H9 (cell line): ENCODE measurements around the gene COL19A1. TPM values are rescaled to one million over a fixed set of nuclear protein-coding genes. Genes with fewer than 3 reads are reported as not detected.

Source experiments
- DNase-seq: peaks from one replicate; pipeline ENCODE4 v3.0.0-alpha.2; 2017
- H2AFZ ChIP-seq: one replicate; pipeline ENCODE4 v1.6.1; 2013; ENCODE audit warnings: mild to moderate bottlenecking, low read length, control low read depth, moderate library complexity
- H2AK5ac ChIP-seq: 2 replicates; pipeline ENCODE4 v1.6.1; 2013; ENCODE audit warnings: low read length, control low read depth, mixed read lengths; ENCODE audit not compliant: insufficient read length
- H2BK120ac ChIP-seq: one replicate; pipeline ENCODE4 v1.6.1; 2013; ENCODE audit warnings: low read depth, mild to moderate bottlenecking, low read length, control low read depth, inconsistent platforms; ENCODE audit not compliant: poor library complexity, severe bottlenecking
- H2BK12ac ChIP-seq: 2 replicates; pipeline ENCODE4 v1.6.1; 2013; ENCODE audit warnings: low read length, control low read depth, mixed read lengths, low read depth; ENCODE audit not compliant: insufficient read length
- H2BK15ac ChIP-seq: 2 replicates; pipeline ENCODE4 v1.6.1; 2013; ENCODE audit warnings: low read depth, low read length, control low read depth
- H2BK20ac ChIP-seq: one replicate; pipeline ENCODE4 v1.6.1; 2013; ENCODE audit warnings: low read depth, mild to moderate bottlenecking, low read length, control low read depth, inconsistent platforms; ENCODE audit not compliant: poor library complexity, severe bottlenecking
- H2BK5ac ChIP-seq: 2 replicates; pipeline ENCODE4 v1.6.1; 2013; ENCODE audit warnings: low read length, control low read depth, mixed read lengths; ENCODE audit not compliant: insufficient read length
- H3K14ac ChIP-seq: 2 replicates; pipeline ENCODE4 v1.6.1; 2013; ENCODE audit warnings: low read length, control low read depth; ENCODE audit not compliant: insufficient read depth
- H3K18ac ChIP-seq: 2 replicates; pipeline ENCODE4 v1.6.1; 2013; ENCODE audit warnings: low read depth, mild to moderate bottlenecking, mixed read lengths, low read length, control low read depth; ENCODE audit not compliant: insufficient read length
- H3K23ac ChIP-seq: 2 replicates; pipeline ENCODE4 v1.6.1; 2013; ENCODE audit warnings: low read length, control low read depth, mixed read lengths, low read depth; ENCODE audit not compliant: insufficient read length
- H3K23me2 ChIP-seq: 2 replicates; pipeline ENCODE4 v1.6.1; 2013; ENCODE audit warnings: low read depth, mild to moderate bottlenecking, mixed read lengths, low read length, control low read depth; ENCODE audit not compliant: insufficient read length, poor library complexity, severe bottlenecking
- H3K27ac ChIP-seq: 2 replicates; pipeline ENCODE4 v1.5.1; 2013; ENCODE audit warnings: low read length, control low read depth, mixed read lengths, low read depth; ENCODE audit not compliant: insufficient read length
- H3K27me3 ChIP-seq: 2 replicates; pipeline ENCODE4 v1.6.1; 2013; ENCODE audit warnings: low read length, control low read depth, inconsistent platforms; ENCODE audit not compliant: insufficient read depth
- H3K4ac ChIP-seq: 2 replicates; pipeline ENCODE4 v1.6.1; 2013; ENCODE audit warnings: low read depth, mild to moderate bottlenecking, control low read depth, inconsistent platforms, low read length, moderate library complexity
- H3K4me1 ChIP-seq: 2 replicates; pipeline ENCODE4 v1.6.1; 2013; ENCODE audit warnings: low read length, control low read depth, inconsistent platforms; ENCODE audit not compliant: insufficient read depth
- H3K4me2 ChIP-seq: 2 replicates; pipeline ENCODE4 v1.6.1; 2013; ENCODE audit warnings: low read length, control low read depth, mixed read lengths; ENCODE audit not compliant: insufficient read length, insufficient read depth
- H3K56ac ChIP-seq: 2 replicates; pipeline ENCODE4 v1.6.1; 2013; ENCODE audit warnings: low read depth, mild to moderate bottlenecking, mixed read lengths, low read length, control low read depth; ENCODE audit not compliant: insufficient read length
- H3K79me1 ChIP-seq: 2 replicates; pipeline ENCODE4 v1.6.1; 2013; ENCODE audit warnings: low read depth, mild to moderate bottlenecking, moderate library complexity, low read length, control low read depth, inconsistent platforms; ENCODE audit not compliant: insufficient read depth, poor library complexity, severe bottlenecking
- H3K79me2 ChIP-seq: 2 replicates; pipeline ENCODE4 v1.6.1; 2013; ENCODE audit warnings: low read length, control low read depth, inconsistent platforms; ENCODE audit not compliant: insufficient read depth
- H3K9ac ChIP-seq: 2 replicates; pipeline ENCODE4 v1.6.1; 2013; ENCODE audit warnings: low read length, control low read depth, mixed read lengths; ENCODE audit not compliant: insufficient read length; ENCODE audit errors: extremely low read depth
- H3K9me3 ChIP-seq: one replicate; pipeline ENCODE4 v1.6.1; 2013; ENCODE audit warnings: low read depth, low read length, inconsistent platforms; ENCODE audit not compliant: control insufficient read depth
- H3T11ph ChIP-seq: one replicate; pipeline ENCODE4 v1.6.1; 2013; ENCODE audit warnings: mild to moderate bottlenecking, low read length, control low read depth, inconsistent platforms
- H4K20me1 ChIP-seq: one replicate; pipeline ENCODE4 v1.6.1; 2013; ENCODE audit not compliant: control insufficient read depth, insufficient read length, insufficient read depth
- H4K5ac ChIP-seq: 2 replicates; pipeline ENCODE4 v1.6.1; 2013; ENCODE audit warnings: low read depth, mild to moderate bottlenecking, mixed read lengths, low read length, control low read depth; ENCODE audit not compliant: insufficient read length
- H4K8ac ChIP-seq: replicated peaks from 2 replicates; pipeline ENCODE4 v1.6.1; 2013; ENCODE audit warnings: low read length, control low read depth, mixed read lengths, low read depth; ENCODE audit not compliant: insufficient read length
- H4K91ac ChIP-seq: 2 replicates; pipeline ENCODE4 v1.6.1; 2013; ENCODE audit warnings: low read depth, mild to moderate bottlenecking, moderate library complexity, mixed read lengths, low read length, control low read depth; ENCODE audit not compliant: insufficient read length
- H3K27ac Mint-ChIP-seq, 3 experiments: 2 replicates in 2 of 3; 3 replicates in 1 of 3; pipeline ENCODE4 v1.8.0; 2020 to 2021; ENCODE audit warnings: mixed read lengths in 3 of 3, mild to moderate bottlenecking in 1 of 3, moderate library complexity in 1 of 3
- H3K27me3 Mint-ChIP-seq: 2 replicates; pipeline ENCODE4 v1.8.0; 2021; ENCODE audit warnings: low read depth, mild to moderate bottlenecking, moderate library complexity, mixed read lengths
- H3K36me3 Mint-ChIP-seq, 3 experiments: 2 replicates in 2 of 3; 3 replicates in 1 of 3; pipeline ENCODE4 v1.8.0; 2020 to 2021; ENCODE audit warnings: low read depth in 3 of 3, mixed read lengths in 3 of 3; ENCODE audit not compliant: insufficient read depth in 1 of 3
- H3K4me1 Mint-ChIP-seq, 2 experiments: 2 replicates each; pipeline ENCODE4 v1.8.0; 2020; ENCODE audit warnings: mixed read lengths in 2 of 2
- H3K4me3 Mint-ChIP-seq, 2 experiments: 2 replicates in 1 of 2; 3 replicates in 1 of 2; pipeline ENCODE4 v1.8.0; 2020 to 2021; ENCODE audit warnings: mild to moderate bottlenecking in 2 of 2, mixed read lengths in 2 of 2, moderate library complexity in 1 of 2
- H3K9me3 Mint-ChIP-seq, 2 experiments: 2 replicates in 1 of 2; 3 replicates in 1 of 2; pipeline ENCODE4 v1.8.0; 2020; ENCODE audit warnings: mild to moderate bottlenecking in 2 of 2, mixed read lengths in 2 of 2, moderate library complexity in 1 of 2
- WGBS: extraction: QIAGEN DNeasy Blood & Tissue Kit; methylation state at CpG from one replicate; pipeline ENCODE4 v1.1.7; 2013; ENCODE audit warnings: missing lambda C conversion rate, low lambda C conversion rate, mixed read lengths; ENCODE audit not compliant: insufficient read length; ENCODE audit errors: extremely low coverage; 5-methylcytosine and 5-hydroxymethylcytosine counted together
- total RNA-seq: library from RNA; stranded (reverse); gene quantifications from 2 replicates; pipeline ENCODE4 v1.2.1, GENCODE V29; 2021
- TF ChIP-seq, protein P1 (sequence below): fragments of 200-600 bp; sonication (generic); conservative IDR thresholded peaks from 3 replicates; pipeline ENCODE4 v1.8.0; 2021; ENCODE audit warnings: antibody characterized with exemption, mild to moderate bottlenecking

Gene COL19A1
- total RNA-seq, 1 experiment from 2014 or later, result not detected

DNA sequence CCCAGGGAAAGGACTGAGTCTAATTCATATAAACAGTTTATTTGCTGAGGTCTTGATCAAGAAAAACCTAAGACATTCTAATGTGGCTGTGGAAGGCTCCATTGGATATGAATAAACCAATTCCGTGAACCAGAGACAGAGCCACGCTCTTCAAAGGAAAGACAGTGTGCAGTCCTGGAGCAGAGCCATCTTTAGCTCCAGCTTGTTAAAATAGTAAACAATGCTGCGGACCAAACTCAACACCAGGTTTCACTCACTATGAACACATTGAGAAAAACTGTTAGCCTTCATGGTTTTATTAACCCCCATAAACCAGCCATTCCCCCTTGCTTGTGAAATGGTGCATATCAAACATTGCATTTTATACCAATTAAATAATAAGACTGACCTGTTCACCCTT, 374.7 kb downstream of the COL19A1 start:
- Mint-ChIP-seq H3K27me3 (no peaks in the 10 kb centered on the region), H3K27ac (no peak overlapping the region), H3K36me3 (peaks cover 0 to 5% (median 0%) of the 10 kb centered on the region in 3 experiments; a peak in 2 of 7 replicates), H3K4me3 (no peak overlapping the region), H3K9me3 (no peaks in the 10 kb centered on the region), H3K4me1 (peaks cover 10% of the 10 kb centered on the region in 2 experiments)
- no peaks in the 10 kb centered on the region for H3K23me2 ChIP-seq
- H3K23ac ChIP-seq, result no peak overlapping the region
- DNase-seq, result no peak
- H3K79me2 ChIP-seq, result no peaks in the 10 kb centered on the region
- no peak overlapping the region for H3K56ac ChIP-seq
- H3K79me1 ChIP-seq, result no peaks in the 10 kb centered on the region
- H3T11ph ChIP-seq, result no peak overlapping the region
- no peaks in the 10 kb centered on the region for H3K9me3 ChIP-seq
- H4K8ac ChIP-seq, result no peak overlapping the region
- no peak overlapping the region for H2AFZ ChIP-seq
- no peaks in the 10 kb centered on the region for H3K27me3 ChIP-seq
- no peak overlapping the region for H3K4ac ChIP-seq
- no peak overlapping the region for H3K27ac ChIP-seq
- TF ChIP-seq, protein P1, sequence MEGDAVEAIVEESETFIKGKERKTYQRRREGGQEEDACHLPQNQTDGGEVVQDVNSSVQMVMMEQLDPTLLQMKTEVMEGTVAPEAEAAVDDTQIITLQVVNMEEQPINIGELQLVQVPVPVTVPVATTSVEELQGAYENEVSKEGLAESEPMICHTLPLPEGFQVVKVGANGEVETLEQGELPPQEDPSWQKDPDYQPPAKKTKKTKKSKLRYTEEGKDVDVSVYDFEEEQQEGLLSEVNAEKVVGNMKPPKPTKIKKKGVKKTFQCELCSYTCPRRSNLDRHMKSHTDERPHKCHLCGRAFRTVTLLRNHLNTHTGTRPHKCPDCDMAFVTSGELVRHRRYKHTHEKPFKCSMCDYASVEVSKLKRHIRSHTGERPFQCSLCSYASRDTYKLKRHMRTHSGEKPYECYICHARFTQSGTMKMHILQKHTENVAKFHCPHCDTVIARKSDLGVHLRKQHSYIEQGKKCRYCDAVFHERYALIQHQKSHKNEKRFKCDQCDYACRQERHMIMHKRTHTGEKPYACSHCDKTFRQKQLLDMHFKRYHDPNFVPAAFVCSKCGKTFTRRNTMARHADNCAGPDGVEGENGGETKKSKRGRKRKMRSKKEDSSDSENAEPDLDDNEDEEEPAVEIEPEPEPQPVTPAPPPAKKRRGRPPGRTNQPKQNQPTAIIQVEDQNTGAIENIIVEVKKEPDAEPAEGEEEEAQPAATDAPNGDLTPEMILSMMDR, result no peak
- no peak overlapping the region for H2BK120ac ChIP-seq
- no peak overlapping the region for H2BK5ac ChIP-seq
- no peak overlapping the region for H2BK20ac ChIP-seq
- H2AK5ac ChIP-seq, result no peak overlapping the region
- no peak overlapping the region for H2BK15ac ChIP-seq
- no peaks in the 10 kb centered on the region; the same call in 1 of the 2 replicates for H3K4me1 ChIP-seq
- H3K9ac ChIP-seq, result no peak overlapping the region
- no peak overlapping the region for H2BK12ac ChIP-seq
- no peak overlapping the region for H3K14ac ChIP-seq
- no peak overlapping the region for H3K4me2 ChIP-seq
- no peak overlapping the region for H3K18ac ChIP-seq
- H4K20me1 ChIP-seq, result no peaks in the 10 kb centered on the region
- H4K5ac ChIP-seq, result no peak overlapping the region
- no CpG with 5 or more reads among the region's 3 CpGs for WGBS
- no peak overlapping the region for H4K91ac ChIP-seq
